ENCODE measurements around the gene SOAT1. TPM values are rescaled to one million over a fixed set of nuclear protein-coding genes. Genes with fewer than 3 reads are reported as not detected.

Gene SOAT1
- total and polyA plus RNA-seq, 10 of the 15 experiments (the other 5 are each of a cell fraction or from before 2014, with no cell fraction given), result 8.6 to 68.5 (median 22.3) TPM

- TF ChIP-seq CREM (IDR thresholded peaks at IDR 0.05; ENCODE audit: low read depth) (no peak), SP1 (IDR thresholded peaks at IDR 0.05; ENCODE audit: low read depth, low read length) (no peak), SMAD1 (IDR thresholded peaks at IDR 0.05; ENCODE audit: low read depth, partially characterized antibody) (no peak), PBX3 (IDR thresholded peaks at IDR 0.05; ENCODE audit: insufficient replicate concordance, low read depth, low read length) (no peak)
Measured at GRCh38 chr1:179322557-179322956, 29.0 kb downstream of the SOAT1 start (continued).

- FAIRE-seq, result no peak
- intact Hi-C loops (cut with micrococcal nuclease; ENCODE audit: unreplicated experiment), result no loop called here
Measured at GRCh38 chr1:179323436-179323835, 29.8 kb downstream of the SOAT1 start.

More at GRCh38 chr1:179323436-179323835, 29.8 kb downstream of the SOAT1 start:
- ChIA-PET RAD21 (ENCODE audit: unreplicated experiment) (interaction anchor here (0.6 to 1.0 kb wide), 2 partner anchors 22 to 31 kb away, joined by 4 to 6 read pairs; no protein-coding TSS in a partner anchor), SMC1A (ENCODE audit: uncharacterized antibody, unreplicated experiment) (no interaction called here), CTCF (no interaction called here), POLR2A (no interaction called here)
- TF ChIP-seq NKRF (conservative IDR thresholded peaks at IDR 0.05), result no peak
- in situ Hi-C loops (cut with MboI), result no loop called here
- ATAC-seq, result no peak
- H3K4me3 ChIP-seq, result no peak overlapping the region
- no peak overlapping the region for H2AFZ ChIP-seq (ENCODE audit: control insufficient read depth, low read depth, low read length)
- H4K20me1 ChIP-seq (ENCODE audit: control insufficient read depth, insufficient read depth), result no peaks in the 10 kb centered on the region
- no peak overlapping the region for H3K9ac ChIP-seq (ENCODE audit: control insufficient read depth, insufficient read depth, low read length)
- no peaks in the 10 kb centered on the region for H3K27me3 ChIP-seq (replicated peaks in 1 of 2; ENCODE audit: control insufficient read depth in 2 of 2, insufficient read depth in 2 of 2, low read length in 1 of 2)
- no peak overlapping the region for H3K27ac ChIP-seq (ENCODE audit: control insufficient read depth, insufficient read depth)
- DNase-seq (ENCODE audit: low read depth, low spot score), result no peak
- no peaks in the 10 kb centered on the region for H3K4me1 ChIP-seq (ENCODE audit: control insufficient read depth, insufficient read depth, low read length)
- H3K36me3 ChIP-seq (ENCODE audit: control insufficient read depth in 2 of 2, insufficient read depth in 2 of 2, low read length in 1 of 2), result peaks cover 0 to 5% of the 10 kb centered on the region in 2 experiments; a peak in 2 of 4 replicates
- no TSS peak for BruUV-seq (replicated peaks)
- 98% methylated on average over 4 of the region's 4 CpGs for WGBS (ENCODE audit: insufficient coverage, insufficient replicate concordance, low lambda C conversion rate, missing lambda C conversion rate)
- no peak overlapping the region for H3K4me2 ChIP-seq (ENCODE audit: control insufficient read depth, insufficient read depth)
- no peaks in the 10 kb centered on the region; the same call in 2 of the 3 replicates for H3K9me3 ChIP-seq (replicated peaks; ENCODE audit: control insufficient read depth, insufficient read depth, low read length)
- peaks cover 2% of the 10 kb centered on the region; the same call in 1 of the 2 replicates for H3K79me2 ChIP-seq (ENCODE audit: control insufficient read depth, insufficient read depth, low read length)
